ENCODE results near the gene RYR1.

DNA sequence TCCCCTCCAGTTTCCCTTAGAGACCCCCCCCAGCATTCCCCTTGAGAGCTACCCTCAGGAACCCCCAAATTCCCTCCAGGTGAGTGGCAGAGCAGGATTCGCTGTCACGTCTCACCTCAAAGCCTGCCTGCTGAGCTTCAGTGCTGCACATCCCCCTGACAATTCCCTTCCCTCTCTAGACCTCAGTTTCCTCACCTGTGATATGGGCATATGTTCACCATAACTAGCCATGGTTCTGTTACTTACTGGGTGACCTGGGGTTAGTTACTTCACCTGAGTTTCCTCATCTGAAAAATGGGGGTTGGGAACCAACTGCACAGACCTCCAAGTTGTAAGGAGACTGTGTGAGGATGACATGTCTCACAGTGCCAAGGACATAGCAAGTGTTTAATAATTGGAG is 75.5 kb downstream of the RYR1 start:
- TF ChIP-seq, protein P1, sequence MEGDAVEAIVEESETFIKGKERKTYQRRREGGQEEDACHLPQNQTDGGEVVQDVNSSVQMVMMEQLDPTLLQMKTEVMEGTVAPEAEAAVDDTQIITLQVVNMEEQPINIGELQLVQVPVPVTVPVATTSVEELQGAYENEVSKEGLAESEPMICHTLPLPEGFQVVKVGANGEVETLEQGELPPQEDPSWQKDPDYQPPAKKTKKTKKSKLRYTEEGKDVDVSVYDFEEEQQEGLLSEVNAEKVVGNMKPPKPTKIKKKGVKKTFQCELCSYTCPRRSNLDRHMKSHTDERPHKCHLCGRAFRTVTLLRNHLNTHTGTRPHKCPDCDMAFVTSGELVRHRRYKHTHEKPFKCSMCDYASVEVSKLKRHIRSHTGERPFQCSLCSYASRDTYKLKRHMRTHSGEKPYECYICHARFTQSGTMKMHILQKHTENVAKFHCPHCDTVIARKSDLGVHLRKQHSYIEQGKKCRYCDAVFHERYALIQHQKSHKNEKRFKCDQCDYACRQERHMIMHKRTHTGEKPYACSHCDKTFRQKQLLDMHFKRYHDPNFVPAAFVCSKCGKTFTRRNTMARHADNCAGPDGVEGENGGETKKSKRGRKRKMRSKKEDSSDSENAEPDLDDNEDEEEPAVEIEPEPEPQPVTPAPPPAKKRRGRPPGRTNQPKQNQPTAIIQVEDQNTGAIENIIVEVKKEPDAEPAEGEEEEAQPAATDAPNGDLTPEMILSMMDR (conservative IDR thresholded peaks at IDR 0.05; ENCODE audit: low read length) = no peak
- no peak for TF ChIP-seq EZH2phosphoT487 (IDR thresholded peaks at IDR 0.05; ENCODE audit: borderline replicate concordance)

All from Loucy (cell line).